Inflammatory macrophage (primary cell): Measurements from ENCODE around the gene MS4A6A.
"Not testable (repeated sequence)": the region's sequence is repeated elsewhere in the genome, so short reads cannot be mapped to it uniquely, and the experiment has no call there.

Experiments
- DNase-seq, 2 donors: peaks; one replicate each; pipeline ENCODE4 v3.0.0-alpha.2; 2020 to 2022

Gene MS4A6A

DNA sequence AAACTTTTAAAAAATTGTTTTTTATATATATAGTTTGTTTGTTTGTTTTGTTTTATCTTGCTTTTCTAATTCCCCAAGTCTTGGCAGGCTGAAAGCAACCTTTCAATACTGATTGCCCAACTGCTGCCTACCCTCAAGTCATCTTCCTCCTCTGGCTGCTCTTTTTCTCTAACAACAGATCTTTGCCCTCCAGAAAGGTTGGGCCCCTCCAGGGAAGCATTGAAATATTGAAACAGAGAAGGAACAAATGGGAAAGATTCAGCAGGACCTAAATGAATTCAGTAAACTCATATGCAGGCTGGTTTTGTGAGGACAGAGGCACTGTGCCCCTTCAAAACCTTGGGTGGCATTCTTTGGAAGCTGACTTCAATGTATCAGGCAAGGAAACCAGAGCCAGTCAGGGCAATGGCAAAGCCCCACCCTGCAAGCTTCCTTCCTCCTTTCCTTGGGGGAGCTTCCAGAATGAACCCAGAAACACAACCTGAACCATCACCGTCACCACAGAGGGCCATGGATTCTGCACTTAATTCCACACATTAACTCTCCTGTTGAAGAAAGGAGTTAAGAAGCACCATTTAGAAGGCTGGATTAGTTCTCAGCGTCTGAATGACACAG, 815 bp upstream of the MS4A6A start:
- peak in 1 of 2 donors; percentile 61 for DNase-seq

DNA sequence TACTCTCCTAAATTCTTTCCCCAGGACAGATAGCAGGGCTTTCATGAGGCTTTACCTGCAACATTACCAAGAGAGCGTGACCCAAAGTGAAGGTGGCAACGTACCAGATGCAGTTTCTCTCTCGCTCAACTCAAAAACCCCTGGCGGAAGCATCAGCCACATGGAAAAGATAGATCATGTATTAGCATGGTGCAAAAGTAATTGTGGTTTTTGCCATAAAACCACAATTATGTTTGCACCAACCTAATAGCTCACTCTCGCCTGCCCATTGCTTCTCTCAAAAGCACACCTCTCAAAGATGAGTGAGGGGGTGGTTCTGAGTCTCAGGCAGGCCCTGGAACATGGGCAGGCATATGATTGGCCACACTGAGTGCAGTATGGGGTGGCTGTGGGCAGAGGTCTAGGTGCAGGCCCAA, 7.0 kb downstream of the MS4A6A start:
- DNase-seq: no peak

DNA sequence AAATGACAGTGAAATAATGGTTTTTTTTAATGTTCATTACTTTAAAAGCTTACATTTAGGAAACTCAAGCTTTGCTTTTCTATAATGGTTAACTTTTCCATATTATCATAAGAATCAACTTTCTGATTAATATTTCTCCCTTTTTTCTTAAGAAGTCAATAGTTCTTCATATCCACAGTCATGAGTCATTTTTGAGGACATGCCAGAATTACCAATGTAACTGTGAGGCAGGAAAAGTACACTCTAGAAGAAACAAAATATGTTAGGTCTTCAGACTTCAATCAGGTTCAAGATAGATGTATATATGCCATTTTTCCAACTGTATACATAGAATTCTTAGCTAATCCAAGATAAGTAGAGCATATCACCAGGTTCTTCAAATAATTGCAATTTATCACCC, 10.9 kb downstream of the MS4A6A start:
- DNase-seq: no peak

DNA sequence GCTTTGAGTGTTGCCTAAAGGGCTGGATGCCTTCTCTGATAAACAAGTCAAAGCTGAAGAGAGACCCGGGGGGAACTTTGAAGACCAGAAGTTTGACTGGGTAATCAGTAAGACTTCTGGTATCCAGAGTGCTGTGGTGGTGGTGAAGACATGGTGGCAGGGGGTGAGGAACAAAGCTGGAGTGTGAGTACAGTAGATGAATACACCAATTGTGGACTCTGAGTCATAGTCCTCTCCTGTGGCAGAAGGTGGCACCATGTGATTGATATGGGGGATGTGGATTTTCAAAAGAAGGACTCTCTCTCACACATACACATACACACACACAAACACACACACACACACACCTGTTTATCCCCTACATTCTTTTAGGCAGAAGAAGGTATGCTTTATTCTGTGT, 12.3 kb downstream of the MS4A6A start:
- peak in 1 of 2 donors; percentile 13 for DNase-seq

DNA sequence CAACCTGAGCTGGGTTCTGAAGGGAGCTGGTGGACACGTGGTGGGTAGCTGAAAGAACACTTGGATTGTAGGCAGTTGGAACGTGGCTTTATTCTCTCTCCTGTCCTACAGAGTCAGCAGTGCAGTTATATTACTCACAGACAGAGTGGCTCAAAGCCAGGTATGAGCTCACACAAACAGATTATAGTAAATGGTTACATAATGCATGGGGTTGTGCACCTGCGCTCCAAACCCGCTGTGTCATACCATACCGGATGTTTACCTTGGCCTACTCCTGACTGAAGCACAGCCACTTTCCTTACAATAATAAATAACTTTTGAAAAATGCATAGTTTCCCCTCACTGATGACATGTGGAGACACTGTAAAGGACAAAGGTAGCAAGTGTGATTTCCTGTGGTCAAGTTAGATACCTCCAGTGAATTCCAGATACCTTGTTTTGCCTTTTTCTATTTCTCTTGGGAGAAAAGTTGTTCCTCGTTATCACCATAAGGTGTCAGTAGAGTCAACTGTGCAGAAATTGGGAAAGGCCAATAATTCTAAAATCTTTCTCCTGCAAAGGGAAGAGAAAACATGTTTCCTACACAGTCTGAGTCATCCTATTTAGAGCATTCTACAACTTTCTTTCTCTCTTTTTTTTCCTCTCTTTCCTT, 13.5 kb downstream of the MS4A6A start:
- peak; percentile 44 to 75 for DNase-seq

DNA sequence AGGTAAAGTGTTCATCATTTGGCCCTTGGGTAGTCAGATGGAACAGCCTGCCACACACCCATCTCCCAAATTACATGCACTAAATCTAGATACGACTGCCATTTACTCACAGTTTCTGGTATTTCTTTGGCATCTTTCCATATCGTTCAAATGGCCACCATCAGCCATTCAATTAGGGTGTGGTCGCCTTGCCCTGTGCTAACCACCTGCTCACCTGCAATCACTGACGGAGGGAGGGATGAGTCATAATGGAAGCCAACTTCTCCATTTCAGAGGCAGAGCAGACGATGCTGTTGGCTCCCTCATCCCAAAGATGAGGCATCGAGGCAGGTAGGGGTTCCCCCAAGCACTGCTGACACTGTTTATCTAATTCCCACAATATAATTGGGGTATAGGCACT, 14.6 kb downstream of the MS4A6A start:
- no peak for DNase-seq

DNA sequence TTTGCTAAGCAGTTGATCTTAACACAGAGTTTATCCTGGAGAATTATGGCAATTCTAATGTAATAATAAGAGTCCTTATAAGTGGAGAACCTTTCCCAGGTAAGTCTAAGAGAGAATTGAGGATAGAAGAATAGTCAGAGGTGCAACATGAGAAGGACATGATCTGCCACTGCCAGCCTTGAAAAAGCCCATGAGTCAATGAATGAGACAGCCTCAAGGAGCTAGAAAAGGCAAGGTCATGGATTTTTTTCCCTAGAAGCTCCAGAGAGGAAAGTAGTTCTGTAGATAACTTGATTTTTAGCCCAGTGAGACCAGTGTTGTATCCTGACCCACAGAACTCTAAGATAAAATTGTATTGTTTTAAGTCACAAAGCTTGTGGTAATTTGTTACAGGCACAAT, 16.9 kb downstream of the MS4A6A start:
- DNase-seq: no peak

DNA sequence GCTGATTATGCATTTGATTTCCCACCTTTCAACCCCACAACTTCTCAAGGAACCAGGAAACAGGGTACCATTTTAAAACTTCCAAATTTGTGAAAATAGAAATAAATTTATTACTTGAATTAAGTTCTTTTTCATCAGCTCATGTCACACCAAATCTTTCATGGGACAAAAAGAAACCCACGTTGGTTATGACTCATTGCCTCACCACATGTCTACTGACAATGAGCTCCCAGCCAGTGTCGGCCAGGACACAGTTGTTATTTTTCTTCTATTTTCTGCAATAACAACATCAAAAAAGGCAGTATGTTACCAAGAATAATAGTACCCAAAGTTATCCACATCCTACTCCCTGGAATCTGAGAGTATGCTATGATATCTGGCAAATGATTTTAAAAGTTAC, 17.3 kb downstream of the MS4A6A start:
- peak in 1 of 2 donors; percentile 49 for DNase-seq

DNA sequence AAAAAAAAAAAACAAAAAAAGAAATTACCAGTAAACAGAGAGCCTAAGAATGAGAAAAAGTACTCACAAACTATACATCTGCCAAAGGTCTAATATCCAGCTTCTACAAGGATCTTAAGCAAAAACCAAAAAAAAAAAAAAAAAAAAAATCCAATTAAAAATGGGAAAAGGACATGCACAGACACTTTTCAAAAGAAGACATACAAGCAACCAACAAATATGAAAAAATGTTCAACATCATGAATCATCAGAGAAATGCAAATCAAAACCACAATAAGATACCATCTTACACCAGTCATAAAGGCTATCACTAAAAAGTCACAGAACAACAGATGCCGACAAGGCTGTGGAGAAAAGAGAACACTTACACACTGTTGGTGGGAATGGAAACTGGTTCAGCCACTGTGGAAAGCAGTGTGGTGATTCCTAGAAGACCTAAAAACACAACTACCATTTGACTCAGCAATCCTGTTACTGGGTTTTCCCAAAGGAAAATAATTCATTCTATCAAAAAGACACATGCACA, 18.3 kb downstream of the MS4A6A start:
- no peak for DNase-seq

DNA sequence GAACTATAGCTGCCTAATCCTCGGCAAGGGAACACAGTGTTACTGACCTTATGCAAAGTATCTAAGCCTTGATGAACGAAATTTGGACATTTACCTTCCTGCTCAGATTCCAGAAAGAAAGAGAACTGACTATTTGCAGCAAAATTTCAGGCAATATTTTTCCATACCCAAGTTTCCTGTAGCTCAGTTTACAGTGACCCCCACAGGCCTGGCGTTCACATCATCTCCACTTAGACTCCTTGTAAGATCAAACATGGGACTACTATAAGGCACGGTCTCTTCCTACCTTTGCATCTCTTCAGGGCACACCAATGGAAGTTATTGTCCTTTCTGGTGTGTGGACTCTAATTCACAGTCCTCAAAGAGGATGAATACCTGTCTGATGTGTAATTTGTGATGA, 21.1 kb downstream of the MS4A6A start:
- DNase-seq: no peak

DNA sequence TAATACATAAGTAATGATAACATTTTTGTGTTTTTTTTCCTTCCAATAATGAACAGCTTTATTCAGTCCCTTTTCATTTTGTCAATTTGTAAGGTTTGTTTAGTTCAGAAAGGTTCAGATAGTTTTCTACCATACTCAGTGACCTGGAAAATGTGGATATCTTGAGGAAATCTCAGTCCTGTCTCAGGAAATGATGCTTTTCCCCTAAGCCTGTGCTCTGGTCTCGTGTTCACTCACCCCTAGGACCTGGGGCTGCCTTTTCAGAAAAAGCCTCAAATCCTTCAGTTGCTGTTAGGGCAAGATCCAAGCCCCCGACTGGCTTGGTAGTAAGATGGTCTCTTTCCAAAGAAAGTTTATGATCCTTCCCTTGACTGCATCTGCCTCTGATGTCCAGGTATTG, 21.8 kb downstream of the MS4A6A start:
- no peak for DNase-seq

DNA sequence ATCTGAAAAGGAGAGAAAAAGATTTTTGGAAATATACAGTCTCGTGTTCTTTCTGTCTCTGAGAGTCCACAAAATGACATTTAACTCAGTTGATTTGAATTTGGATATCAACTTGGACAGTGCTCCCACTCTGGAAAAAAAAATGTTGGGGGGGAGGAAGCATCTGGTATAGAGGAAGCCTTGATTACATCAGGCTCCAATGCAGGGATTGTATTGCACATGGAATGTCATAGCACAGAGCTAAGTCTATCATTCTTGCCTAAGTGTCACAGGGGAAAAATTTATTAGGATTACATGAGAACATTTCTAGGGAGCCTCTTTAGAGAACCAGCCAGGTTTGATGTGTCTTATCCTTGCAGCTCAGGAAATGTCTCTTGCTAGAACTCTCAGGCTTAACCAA, 23.0 kb downstream of the MS4A6A start:
- DNase-seq: no peak

DNA sequence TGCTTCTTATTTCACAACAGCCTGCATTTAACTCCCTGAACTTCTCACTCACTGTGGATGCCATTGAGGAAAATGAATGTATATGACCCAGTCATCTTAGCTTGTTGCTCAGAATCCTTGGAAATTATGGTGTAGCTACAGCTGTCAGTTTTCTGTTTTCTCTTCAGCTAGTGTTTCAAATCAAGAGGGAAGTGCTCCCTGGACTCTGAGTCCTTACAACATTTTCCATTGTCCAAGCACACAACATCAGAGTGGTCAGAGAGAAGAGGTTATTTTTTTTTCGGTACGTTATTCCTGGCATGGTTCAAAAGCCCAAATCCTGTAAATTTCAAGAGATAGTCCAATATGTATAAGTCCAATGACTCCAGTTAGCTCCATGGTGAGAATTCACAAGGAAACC, 23.6 kb downstream of the MS4A6A start:
- DNase-seq: no peak

DNA sequence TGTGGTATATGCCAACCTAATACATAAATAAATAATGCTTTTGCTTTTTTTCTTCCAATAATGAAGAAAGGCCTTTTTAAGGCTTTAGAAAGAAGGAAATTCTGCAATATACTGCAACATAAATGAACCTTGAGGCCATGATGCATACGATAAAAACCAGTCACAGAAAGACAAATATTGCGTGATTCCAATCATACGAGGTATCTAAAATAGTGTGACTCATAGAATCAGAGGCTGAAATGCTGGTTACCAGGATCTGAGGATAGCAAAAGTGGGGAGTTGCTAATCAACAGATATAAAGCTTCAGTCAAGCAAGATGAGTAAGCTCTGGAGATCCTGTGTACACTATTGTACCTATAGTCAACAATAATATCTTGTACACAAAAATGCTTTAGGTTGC, 24.2 kb downstream of the MS4A6A start:
- no peak for DNase-seq

DNA sequence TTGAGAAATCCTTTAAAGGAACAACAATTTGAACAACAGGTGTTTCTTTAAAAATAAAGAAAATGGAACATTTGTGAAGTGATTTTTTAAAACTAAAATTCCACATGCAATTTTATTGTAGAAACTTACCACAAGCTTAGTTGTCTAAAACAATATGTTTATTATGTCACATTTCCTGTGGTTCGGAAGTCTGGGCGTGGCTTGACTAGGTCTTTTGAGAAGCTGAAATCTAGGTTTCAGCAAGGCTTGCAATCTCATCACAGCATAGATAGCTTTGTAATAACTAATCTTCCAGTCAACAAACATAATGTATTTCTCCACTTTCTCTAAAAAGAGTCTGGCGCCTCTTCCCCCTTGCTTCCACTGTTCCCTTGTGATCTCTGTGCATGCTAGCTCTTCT, 27.0 kb downstream of the MS4A6A start:
- DNase-seq: peak; percentile 44 to 76

DNA sequence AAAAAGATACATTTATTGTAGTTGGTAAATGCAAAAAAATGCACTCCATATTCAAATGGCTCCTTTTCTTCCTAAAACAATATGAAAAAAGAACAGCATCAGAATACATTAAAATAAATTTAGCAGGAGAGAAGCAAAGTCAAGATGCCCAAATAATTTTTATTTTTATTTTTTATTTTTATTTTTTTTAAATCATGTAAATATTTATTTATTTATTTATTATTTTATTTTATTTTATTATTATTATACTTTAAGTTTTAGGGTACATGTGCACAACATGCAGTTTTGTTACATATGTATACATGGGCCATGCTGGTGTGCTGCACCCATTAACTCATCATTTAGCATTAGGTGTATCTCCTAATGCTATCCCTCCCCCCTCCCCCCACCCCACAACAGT, 30.2 kb downstream of the MS4A6A start:
- not testable (repeated sequence) for DNase-seq

DNA sequence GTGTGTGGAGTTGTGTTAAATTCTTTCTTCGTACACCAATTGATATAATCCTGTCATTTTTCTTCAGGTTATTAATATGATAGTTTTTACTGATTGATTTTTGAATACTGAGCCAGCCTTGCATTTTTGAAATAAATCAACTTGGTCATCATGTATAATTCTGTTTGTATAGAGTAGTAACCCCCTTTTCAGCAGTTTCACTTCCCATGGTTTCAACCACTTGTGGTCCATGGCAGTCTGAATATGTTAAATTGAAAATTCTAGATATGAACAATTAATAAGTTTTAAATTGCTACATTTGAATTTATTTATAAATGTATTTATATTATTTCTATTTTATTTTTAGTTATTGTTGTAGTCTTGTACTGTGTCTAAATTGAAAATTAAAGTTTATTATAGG, 32.6 kb downstream of the MS4A6A start:
- no peak for DNase-seq

DNA sequence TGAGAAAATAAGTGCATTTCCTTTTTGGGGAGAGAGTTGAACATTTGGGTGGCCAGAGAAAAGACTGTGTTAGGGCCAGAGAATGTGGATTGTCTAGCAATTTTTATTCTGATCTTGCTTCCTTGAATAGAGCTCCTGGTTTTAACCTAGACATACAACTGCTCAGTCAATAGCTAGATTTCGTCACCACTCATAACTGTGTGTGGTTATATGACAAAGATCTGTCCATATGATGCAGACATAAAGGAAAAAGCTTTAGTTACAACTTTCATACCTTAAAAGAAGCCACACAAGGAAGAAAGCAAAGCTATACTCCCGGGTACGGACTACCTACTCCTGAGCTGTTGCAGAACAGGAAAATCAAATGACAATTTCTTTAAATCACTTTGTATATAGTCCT, 37.2 kb downstream of the MS4A6A start:
- DNase-seq: no peak

DNA sequence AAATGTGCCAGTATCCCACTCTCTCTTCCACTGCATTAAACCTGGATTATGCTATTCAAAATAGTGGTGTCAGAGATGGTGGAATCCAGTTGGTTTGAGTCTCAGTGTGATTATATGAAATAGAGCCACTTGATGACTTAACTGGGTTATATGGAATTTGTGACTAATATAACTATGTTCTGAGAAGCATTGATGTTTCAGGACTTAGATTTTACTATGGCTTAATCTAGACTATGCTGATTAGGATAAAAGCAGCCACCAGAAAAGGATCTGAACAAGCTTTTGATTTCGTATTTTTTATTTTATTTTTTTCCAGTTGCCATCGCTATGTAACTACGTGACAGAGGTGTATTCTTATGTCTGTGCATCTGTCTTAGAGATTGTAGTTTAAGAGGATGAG, 39.1 kb downstream of the MS4A6A start:
- no peak for DNase-seq

DNA sequence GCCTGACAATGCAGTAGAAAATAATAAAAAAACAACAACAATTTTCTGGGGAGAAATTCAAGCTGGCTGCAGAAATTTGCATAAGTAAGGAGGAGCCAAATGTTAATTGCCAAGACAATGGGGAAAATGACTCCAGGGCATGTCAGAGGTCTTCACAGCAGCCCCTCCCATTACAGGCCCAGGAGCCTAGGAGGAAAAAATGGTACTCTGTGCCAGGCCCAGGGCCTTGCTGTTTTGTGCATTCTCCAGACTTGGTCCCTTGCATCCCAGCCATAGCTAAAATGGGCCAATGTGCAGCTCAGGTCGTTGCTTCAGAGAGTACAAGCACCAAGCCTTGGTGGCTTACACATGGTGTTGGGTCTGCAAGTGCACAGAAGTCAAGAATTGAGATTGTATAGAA, 49.0 kb downstream of the MS4A6A start:
- DNase-seq: no peak

DNA sequence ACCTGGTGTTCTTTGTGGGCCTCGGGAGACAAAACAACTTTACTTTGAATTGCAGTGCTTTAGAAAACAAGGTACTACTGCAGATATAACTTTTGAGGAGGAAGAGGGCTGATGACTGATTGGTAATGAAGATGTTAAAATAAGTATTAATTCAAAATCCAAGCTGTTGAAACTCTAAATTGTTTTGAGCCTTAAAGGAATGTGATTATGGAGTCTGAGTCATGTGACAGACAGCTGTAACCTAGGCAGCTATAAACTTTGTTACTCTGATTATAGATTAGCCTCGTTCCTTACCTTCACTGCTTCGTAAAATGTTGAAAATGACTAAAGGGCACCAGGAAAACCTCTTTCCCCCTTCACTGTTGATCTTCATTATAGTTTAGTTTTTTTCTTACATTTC, 51.0 kb downstream of the MS4A6A start:
- DNase-seq: no peak

DNA sequence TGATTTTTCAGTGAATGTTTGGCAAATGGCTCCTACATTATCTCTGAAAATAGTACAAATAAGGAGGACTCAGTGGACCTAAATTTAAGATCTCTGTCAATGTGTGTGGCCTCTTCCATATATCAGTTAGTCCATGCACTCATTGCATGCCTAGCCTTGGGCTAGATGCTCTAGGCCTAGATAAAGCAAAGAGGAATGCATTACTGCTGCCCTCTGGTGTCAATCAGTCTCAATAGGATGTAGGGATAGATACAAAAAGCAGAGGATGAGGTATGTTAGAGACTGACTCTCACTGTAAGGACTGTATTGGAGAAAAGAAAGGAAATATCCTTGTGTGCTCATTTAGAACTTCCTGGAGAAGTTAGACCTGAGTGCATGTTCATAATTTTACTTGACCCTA, 52.4 kb downstream of the MS4A6A start:
- DNase-seq: peak; percentile 73 to 76

DNA sequence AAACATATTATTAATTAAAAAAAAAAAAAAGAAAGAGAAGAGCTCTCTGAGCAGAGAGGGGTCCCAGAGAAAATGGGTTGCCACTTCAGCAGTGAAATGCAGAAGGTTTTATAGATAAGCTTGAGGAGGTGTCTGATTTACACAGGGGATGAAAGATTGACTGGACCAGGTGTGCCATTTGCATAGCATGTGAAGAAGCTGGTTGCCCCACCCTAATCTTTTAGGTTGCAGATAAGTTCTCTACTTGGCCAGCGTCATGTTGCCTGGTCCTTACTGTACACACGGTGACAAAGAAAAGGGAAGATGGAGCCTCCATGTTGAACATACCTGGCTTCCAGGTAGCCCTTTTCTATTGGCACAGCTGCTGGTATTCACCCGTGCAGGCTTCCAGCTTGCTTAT, 53.0 kb downstream of the MS4A6A start:
- no peak for DNase-seq

DNA sequence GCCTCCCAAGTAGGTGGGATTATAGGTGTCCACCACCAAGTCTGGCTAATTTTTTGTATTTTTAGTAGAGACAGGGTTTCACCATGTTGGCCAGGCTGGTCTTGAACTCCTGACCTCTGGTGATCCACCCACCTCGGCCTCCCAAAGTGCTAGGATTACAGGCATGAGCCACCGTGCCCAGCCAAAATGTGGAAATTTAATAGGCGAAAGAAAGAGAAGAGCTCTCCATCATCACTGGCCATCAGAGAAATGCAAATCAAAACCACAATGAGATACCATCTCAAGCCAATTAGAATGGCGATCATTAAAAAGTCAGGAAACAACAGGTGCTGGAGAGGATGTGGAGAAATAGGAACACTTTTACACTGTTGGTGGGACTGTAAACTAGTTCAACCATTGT, 54.0 kb downstream of the MS4A6A start:
- DNase-seq: not testable (repeated sequence)

DNA sequence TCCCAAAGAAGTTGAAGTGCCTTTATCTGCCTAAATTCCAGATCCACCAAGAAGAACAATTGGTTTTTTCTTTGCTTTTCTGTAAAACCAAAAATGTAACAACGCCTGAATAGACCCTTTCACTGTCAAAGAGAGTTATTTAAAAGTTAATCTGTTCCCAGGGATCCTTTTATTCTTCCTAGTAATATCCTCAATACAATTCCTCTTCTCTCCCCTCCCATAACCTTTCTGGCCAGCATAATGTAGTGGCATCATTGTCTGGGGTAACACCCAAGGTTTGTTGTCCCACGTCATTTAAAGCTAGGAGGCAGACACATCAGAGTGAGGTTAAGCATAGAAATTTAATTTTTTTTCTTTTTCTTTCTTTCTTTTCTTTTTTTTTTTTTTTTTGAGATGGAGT, 54.5 kb downstream of the MS4A6A start:
- DNase-seq: no peak
